Testis (tissue), 3 donors: ENCODE results near the gene SYTL2. TPM values are rescaled to one million over a fixed set of nuclear protein-coding genes. Genes with fewer than 3 reads are reported as not detected.

ENCODE experiments used
- DNase-seq: peaks from one replicate; pipeline ENCODE4 v3.0.0-alpha.2; 2019
- H3K27ac ChIP-seq, 2 donors: fragments of 200-600 bp; sonication (generic); one replicate each; pipeline ENCODE4 v1.5.1; 2019
- H3K27me3 ChIP-seq: fragments of 200-600 bp; sonication (generic); one replicate; pipeline ENCODE4 v1.5.1; 2019
- H3K36me3 ChIP-seq: fragments of 200-600 bp; sonication (generic); one replicate; pipeline ENCODE4 v1.5.1; 2017; ENCODE audit warnings: low read depth; ENCODE audit errors: missing control alignments
- H3K4me1 ChIP-seq: fragments of 200-600 bp; sonication (generic); one replicate; pipeline ENCODE4 v1.5.1; 2019
- H3K4me3 ChIP-seq, 2 donors: fragments of 200-600 bp; sonication (generic); one replicate each; pipeline ENCODE4 v1.5.1; 2017 to 2019
- H3K9me3 ChIP-seq: fragments of 200-600 bp; sonication (generic); one replicate; pipeline ENCODE4 v1.5.1; 2017
- POLR2A ChIP-seq: fragments of 450-650 bp; IDR thresholded peaks from one replicate; pipeline ENCODE4 v1.6.1; 2017; ENCODE audit warnings: antibody characterized with exemption, mild to moderate bottlenecking, moderate library complexity
- WGBS, 2 donors: methylation state at CpG; one replicate each; pipeline ENCODE4 v1.1.5; 2018; 5-methylcytosine and 5-hydroxymethylcytosine counted together
- intact Hi-C: fragments of 100-400 bp; cut with DNase I; formaldehyde crosslinking; loops from one replicate; pipeline ENCODE4 v1.15.1; 2023; ENCODE audit warnings: low total_unique reads
- polyA plus RNA-seq: library from polyadenylated mRNA; stranded (reverse); fragments of 350-450 nt; fragmentation: Illumina TruSeq; extraction: RNeasy Lipid Tissue Mini Kit (QIAGEN cat#74804); gene quantifications from one replicate; pipeline ENCODE4 v1.2.3, GENCODE V29; 2014; ENCODE audit warnings: low read depth, low replicate concordance; ENCODE audit not compliant: insufficient read depth
- total RNA-seq, 2 donors: library from RNA; depleted of rRNA; stranded (reverse); fragments of >200 nt; gene quantifications; one replicate each; pipeline ENCODE4 v1.2.3, GENCODE V29; 2016
- TF ChIP-seq, protein P1 (sequence below), 3 experiments: fragments of 450-650 bp in 2 of 3; fragments of 200-600 bp in 1 of 3; sonication (generic) in 1 of 3; IDR thresholded peaks; one replicate each; pipeline ENCODE4 v1.5.1; 2016 to 2019; ENCODE audit warnings: antibody characterized with exemption in 3 of 3, mild to moderate bottlenecking in 2 of 3, moderate library complexity in 1 of 3

SYTL2 gene
- total and polyA plus RNA-seq, 3 donors from 2014 or later, result 12.3 to 16.9 (median 14.4) TPM

DNA sequence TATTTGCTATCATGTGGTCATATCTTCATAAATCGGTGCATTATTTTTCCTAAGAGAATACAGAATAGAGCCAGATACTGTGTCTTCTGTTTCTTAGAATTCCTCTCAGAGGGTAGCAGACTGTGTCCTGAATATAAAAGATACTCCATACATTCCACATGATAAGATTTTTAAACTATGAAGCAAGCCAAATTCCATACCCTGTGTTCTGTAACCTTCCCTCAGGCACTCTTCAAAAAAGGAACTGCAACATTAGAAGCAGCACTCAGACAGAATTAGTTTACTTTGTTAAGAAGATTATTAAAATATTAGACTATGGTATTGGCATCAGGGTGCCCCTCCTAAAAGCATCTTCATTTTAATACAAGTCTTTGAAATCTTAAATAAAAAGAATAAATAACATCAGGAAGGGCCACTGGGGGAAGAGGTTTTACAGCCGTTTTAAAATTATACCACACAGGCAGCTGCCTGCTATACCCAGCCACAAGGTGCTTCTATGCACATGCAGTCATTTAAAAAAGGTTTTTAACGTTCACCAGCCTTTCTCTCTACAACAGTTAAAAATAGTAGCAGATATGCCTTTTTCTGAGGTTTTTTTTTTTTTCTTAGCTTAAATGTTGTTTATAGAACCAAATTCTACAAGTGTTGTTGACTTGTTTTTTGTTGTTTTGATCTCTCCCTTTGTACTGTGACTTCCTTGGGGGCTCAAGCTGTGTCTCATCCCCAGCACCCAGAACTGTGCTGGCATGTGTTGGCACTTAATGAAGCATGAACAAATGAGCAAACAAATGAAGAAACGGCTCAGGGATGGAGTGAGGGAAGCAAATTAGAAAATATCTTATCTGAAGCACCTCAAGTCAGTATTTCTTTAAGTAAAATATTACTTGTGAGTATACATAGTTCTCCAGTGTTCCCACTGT lies 70.2 kb downstream of the SYTL2 start:
- H3K4me1 ChIP-seq, result peaks cover 3% of the 10 kb centered on the region
- no peak for TF ChIP-seq POLR2A
- TF ChIP-seq, protein P1, sequence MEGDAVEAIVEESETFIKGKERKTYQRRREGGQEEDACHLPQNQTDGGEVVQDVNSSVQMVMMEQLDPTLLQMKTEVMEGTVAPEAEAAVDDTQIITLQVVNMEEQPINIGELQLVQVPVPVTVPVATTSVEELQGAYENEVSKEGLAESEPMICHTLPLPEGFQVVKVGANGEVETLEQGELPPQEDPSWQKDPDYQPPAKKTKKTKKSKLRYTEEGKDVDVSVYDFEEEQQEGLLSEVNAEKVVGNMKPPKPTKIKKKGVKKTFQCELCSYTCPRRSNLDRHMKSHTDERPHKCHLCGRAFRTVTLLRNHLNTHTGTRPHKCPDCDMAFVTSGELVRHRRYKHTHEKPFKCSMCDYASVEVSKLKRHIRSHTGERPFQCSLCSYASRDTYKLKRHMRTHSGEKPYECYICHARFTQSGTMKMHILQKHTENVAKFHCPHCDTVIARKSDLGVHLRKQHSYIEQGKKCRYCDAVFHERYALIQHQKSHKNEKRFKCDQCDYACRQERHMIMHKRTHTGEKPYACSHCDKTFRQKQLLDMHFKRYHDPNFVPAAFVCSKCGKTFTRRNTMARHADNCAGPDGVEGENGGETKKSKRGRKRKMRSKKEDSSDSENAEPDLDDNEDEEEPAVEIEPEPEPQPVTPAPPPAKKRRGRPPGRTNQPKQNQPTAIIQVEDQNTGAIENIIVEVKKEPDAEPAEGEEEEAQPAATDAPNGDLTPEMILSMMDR (IDR thresholded peaks at IDR 0.05), result no peak
- DNase-seq, result no peak
- intact Hi-C loops, result no loop called here
- H3K4me3 ChIP-seq, result no peak overlapping the region
- no peak overlapping the region for H3K27ac ChIP-seq
- no peaks in the 10 kb centered on the region for H3K27me3 ChIP-seq
- 38 to 43% methylated on average over 4 of the region's 4 CpGs for WGBS, 2 donors
- no peaks in the 10 kb centered on the region for H3K9me3 ChIP-seq
- H3K36me3 ChIP-seq, result no peaks in the 10 kb centered on the region

DNA sequence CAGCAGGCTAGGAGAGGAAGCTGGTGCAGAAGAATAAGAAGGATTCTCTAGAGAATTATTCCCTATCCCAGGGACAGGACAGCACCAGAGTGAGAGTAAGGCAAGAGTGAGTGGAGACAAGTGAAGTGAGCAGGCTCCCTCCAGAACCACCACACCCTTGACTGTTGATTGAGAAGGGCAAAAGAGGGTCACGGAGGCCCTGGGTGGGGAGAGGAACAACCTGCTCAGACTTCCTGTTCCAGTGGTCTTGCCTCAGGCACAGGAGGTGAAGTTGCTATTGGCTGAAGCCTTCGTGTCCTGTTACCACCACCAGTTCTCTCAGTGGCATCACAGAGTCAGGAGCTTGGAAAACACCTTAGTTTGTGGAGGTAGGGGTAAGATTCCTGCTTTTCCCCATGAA lies 73.2 kb downstream of the SYTL2 start:
- H3K9me3 ChIP-seq, result no peaks in the 10 kb centered on the region
- TF ChIP-seq, protein P1 (IDR thresholded peaks at IDR 0.05), result no peak
- intact Hi-C loops, result no loop called here
- 78 to 88% methylated on average over 1 to 2 of the region's 2 CpGs for WGBS, 2 donors
- peaks cover 3% of the 10 kb centered on the region for H3K4me1 ChIP-seq
- H3K36me3 ChIP-seq, result no peaks in the 10 kb centered on the region
- no peak overlapping the region for H3K27ac ChIP-seq
- no peaks in the 10 kb centered on the region for H3K27me3 ChIP-seq
- H3K4me3 ChIP-seq, result no peak overlapping the region
- DNase-seq, result no peak

DNA sequence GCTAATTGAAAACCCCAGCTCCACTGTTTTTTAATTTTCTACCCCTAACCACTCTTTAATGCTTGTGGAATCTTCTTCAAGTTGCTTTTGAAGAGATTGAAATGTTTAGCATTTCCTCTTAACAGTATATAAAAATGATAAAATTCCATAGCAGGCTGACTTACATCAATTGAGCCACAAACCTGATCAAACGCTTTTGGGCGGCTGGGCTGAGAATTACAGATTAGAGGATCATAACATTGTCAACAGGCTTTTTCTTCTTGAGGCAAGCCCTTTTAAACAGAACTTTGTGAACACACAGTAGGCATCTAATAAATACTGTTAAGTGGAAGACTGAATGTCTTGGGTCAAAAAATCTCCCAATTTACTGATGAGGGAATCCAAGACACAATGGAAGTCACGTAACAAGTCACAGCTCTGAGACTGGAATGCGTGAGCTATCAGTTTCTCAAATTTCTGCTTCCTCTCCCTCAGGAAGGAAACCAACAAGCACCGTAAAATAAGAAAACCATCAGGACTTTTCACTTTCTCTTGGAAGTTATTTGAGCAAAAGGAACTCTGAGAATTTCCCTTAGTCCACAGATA lies 75.0 kb downstream of the SYTL2 start:
- 57 to 82% methylated on average over 5 of the region's 5 CpGs for WGBS, 2 donors
- peak overlapping the region in 1 of 2 donors; percentile 15 for H3K27ac ChIP-seq
- DNase-seq, result no peak

DNA sequence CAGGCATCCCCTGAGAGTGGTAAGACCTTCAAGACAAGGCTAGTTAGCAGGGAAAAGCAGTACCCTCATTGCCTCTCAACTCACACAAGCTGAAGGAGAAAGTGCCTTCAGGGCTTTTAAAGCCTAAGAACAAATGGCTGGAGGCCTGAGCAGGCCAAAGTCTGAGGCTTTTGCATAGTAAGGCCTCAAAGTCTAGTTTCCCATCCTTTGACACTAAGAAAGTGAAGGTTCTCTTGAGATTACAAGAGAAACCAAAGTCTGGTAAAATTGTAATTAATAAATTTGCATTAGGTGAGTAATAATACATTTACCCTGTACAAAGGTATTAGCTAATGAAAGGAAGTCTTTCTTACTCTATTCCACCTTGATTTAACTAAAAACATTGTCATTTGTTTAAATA lies 78.0 kb downstream of the SYTL2 start:
- no peak overlapping the region for H3K27ac ChIP-seq
- no peaks in the 10 kb centered on the region for H3K9me3 ChIP-seq
- no peak overlapping the region for H3K4me3 ChIP-seq
- H3K4me1 ChIP-seq, result no peaks in the 10 kb centered on the region
- no peak for DNase-seq
- H3K36me3 ChIP-seq, result no peaks in the 10 kb centered on the region
- intact Hi-C loops, result no loop called here
- no peaks in the 10 kb centered on the region for H3K27me3 ChIP-seq
- no peak for TF ChIP-seq POLR2A
- TF ChIP-seq, protein P1 (IDR thresholded peaks at IDR 0.05), result no peak

More for the DNA sequence above, 75.0 kb downstream of the SYTL2 start:
- no peaks in the 10 kb centered on the region for H3K4me1 ChIP-seq
- TF ChIP-seq POLR2A, result no peak
- TF ChIP-seq, protein P1 (IDR thresholded peaks at IDR 0.05), result no peak
- H3K27me3 ChIP-seq, result no peaks in the 10 kb centered on the region
- H3K36me3 ChIP-seq, result no peaks in the 10 kb centered on the region
- no peaks in the 10 kb centered on the region for H3K9me3 ChIP-seq
- H3K4me3 ChIP-seq, result no peak overlapping the region
- intact Hi-C loops, result no loop called here
